ENCODE data around the gene SYNE1.

The SYNE1 gene

GRCh38 chr6:152123076-152123475, 514.1 kb downstream of the SYNE1 start:
- DNase-seq, result no peak

GRCh38 chr6:152122434-152122833, 514.7 kb downstream of the SYNE1 start:
- DNase-seq, result no peak

- DNase-seq, result no peak
Observed at GRCh38 chr6:152121910-152122309, 515.3 kb downstream of the SYNE1 start.

- DNase-seq, result no peak
Observed at GRCh38 chr6:152119831-152120230, 517.3 kb downstream of the SYNE1 start.

GRCh38 chr6:152118678-152119077, 518.5 kb downstream of the SYNE1 start:
- no peak for DNase-seq

- DNase-seq, result no peak
Observed at GRCh38 chr6:152118224-152118623, 518.9 kb downstream of the SYNE1 start.

GRCh38 chr6:152117156-152118133, 519.7 kb downstream of the SYNE1 start:
- DNase-seq, result no peak

- no peak for DNase-seq
Observed at GRCh38 chr6:152112491-152113261, 524.5 kb downstream of the SYNE1 start.

GRCh38 chr6:152110886-152111820, 526.0 kb downstream of the SYNE1 start:
- DNase-seq, result no peak

- DNase-seq, result no peak
Observed at GRCh38 chr6:152107973-152108372, 529.2 kb downstream of the SYNE1 start.

GRCh38 chr6:152100183-152100618, 537.0 kb downstream of the SYNE1 start:
- DNase-seq, result no peak

- no peak for DNase-seq
Observed at GRCh38 chr6:152099446-152100182, 537.5 kb downstream of the SYNE1 start.

- DNase-seq, result no peak
Observed at GRCh38 chr6:152098683-152099082, 538.5 kb downstream of the SYNE1 start.

- no peak for DNase-seq
Observed at GRCh38 chr6:152096863-152097496, 540.2 kb downstream of the SYNE1 start.

- DNase-seq, result no peak
Observed at GRCh38 chr6:152094992-152095592, 542.1 kb downstream of the SYNE1 start.

GRCh38 chr6:152094276-152094675, 542.9 kb downstream of the SYNE1 start:
- DNase-seq, result no peak

GRCh38 chr6:152093711-152094110, 543.5 kb downstream of the SYNE1 start:
- no peak for DNase-seq

- no peak for DNase-seq
Observed at GRCh38 chr6:152091851-152092341, 545.3 kb downstream of the SYNE1 start.

GRCh38 chr6:152091201-152091600, 546.0 kb downstream of the SYNE1 start:
- DNase-seq, result no peak

- DNase-seq, result no peak
Observed at GRCh38 chr6:152089992-152090391, 547.2 kb downstream of the SYNE1 start.

- no peak for DNase-seq
Observed at GRCh38 chr6:152087701-152088100, 549.5 kb downstream of the SYNE1 start.
